MM.1S (cell line): Measurements from ENCODE around the gene LDLRAD1.

Source experiments
- EZH2 ChIP-seq: fragments of 300-600 bp; sonication (generic); optimal IDR thresholded peaks from 2 replicates; pipeline ENCODE3; 2017; ENCODE audit warnings: low read depth, mild to moderate bottlenecking, antibody characterized with exemption, low read length, mixed read lengths
- EZH2phosphoT487 ChIP-seq: fragments of 300-600 bp; sonication (generic); IDR thresholded peaks from 2 replicates; pipeline ENCODE4 v1.6.1; 2018; ENCODE audit warnings: antibody characterized with exemption, low read length
- TF ChIP-seq, protein P1 (sequence below): fragments of 300-600 bp; sonication (generic); IDR thresholded peaks from 2 replicates; pipeline ENCODE4 v1.5.1; 2016; ENCODE audit warnings: antibody characterized with exemption, low read length, mixed read lengths

DNA sequence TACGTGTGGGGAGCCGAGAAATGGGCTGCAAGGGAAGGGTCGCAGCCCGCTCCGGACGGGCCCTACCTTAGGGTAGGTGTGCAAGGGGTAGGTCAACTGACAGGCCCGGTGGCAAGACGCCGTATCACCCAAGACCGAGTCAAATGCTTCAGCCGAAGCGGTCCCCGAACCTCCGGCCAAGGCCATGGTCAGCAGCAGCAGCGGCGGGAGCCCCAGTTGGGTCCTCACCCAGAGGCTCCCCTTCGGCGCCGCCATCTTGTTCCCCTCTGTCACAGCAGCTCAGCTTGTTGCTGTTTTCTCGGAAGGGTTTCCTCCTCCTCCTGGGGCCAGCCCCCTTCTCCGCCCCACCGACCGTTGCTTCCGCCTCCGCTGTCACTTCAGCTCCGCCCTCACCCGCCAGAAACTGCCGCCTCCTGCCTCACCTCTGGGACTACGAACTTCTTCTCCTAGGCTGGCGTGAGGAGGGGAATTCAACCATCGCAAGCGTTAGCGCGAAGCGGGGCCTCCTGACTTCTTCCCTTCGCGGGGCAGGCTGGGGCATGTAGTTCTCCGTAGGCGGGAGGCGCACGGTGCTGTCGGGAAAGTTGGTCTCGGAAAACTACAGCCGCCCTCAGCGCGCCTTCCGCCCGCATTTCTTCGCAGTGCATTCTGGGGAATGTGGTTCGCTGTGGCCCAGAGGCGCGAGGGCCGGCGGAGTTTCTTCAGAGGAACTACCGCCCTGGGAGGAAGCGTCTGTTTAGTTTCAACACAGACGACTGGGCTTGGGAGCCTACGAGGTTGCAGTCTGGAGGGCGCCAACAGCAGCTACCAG, 35.2 kb upstream of the LDLRAD1 start, which contains the start of the genes TCEANC2 and TMEM59:
- TF ChIP-seq, protein P1, sequence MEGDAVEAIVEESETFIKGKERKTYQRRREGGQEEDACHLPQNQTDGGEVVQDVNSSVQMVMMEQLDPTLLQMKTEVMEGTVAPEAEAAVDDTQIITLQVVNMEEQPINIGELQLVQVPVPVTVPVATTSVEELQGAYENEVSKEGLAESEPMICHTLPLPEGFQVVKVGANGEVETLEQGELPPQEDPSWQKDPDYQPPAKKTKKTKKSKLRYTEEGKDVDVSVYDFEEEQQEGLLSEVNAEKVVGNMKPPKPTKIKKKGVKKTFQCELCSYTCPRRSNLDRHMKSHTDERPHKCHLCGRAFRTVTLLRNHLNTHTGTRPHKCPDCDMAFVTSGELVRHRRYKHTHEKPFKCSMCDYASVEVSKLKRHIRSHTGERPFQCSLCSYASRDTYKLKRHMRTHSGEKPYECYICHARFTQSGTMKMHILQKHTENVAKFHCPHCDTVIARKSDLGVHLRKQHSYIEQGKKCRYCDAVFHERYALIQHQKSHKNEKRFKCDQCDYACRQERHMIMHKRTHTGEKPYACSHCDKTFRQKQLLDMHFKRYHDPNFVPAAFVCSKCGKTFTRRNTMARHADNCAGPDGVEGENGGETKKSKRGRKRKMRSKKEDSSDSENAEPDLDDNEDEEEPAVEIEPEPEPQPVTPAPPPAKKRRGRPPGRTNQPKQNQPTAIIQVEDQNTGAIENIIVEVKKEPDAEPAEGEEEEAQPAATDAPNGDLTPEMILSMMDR: no peak
- TF ChIP-seq EZH2 (no peak), EZH2phosphoT487 (no peak)
